Right cardiac atrium (tissue), 5 donors: ENCODE measurements around the gene RMDN3. TPM values are rescaled to one million over a fixed set of nuclear protein-coding genes. Genes with fewer than 3 reads are reported as not detected.
A peak's percentile ranks its signal among the peaks of the same experiment; 100 is the strongest.

ENCODE experiments used
- ATAC-seq, 2 donors: fragments of 200-7000 bp; cut with Tn5 transposase; one replicate each; pipeline versions ENCODE4 v1.8.0 to v1.9.1; 2020; ENCODE audit warnings: moderate library complexity in 2 of 2, mild to moderate bottlenecking in 1 of 2
- DNase-seq, 3 donors: peaks; one replicate each; pipeline ENCODE4 v3.0.0-alpha.2; 2020
- H3K27ac ChIP-seq: one replicate; pipeline ENCODE4 v1.5.1; 2013; ENCODE audit warnings: mild to moderate bottlenecking, low read length, control low read depth, moderate library complexity
- H3K27me3 ChIP-seq: one replicate; pipeline ENCODE4 v1.6.1; 2013; ENCODE audit not compliant: control insufficient read depth, insufficient read depth
- H3K4me1 ChIP-seq: one replicate; pipeline ENCODE4 v1.6.1; 2013; ENCODE audit warnings: low read length; ENCODE audit not compliant: control insufficient read depth, insufficient read depth
- H3K4me3 ChIP-seq: one replicate; pipeline ENCODE4 v1.5.1; 2013; ENCODE audit warnings: low read length, control low read depth
- H3K9me3 ChIP-seq: one replicate; pipeline ENCODE4 v1.6.1; 2013; ENCODE audit warnings: low read length; ENCODE audit not compliant: control insufficient read depth
- WGBS: extraction: QIAGEN DNeasy Blood & Tissue Kit; methylation state at CpG from one replicate; pipeline ENCODE4 v1.1.7; 2013; 5-methylcytosine and 5-hydroxymethylcytosine counted together
- intact Hi-C, 4 donors: fragments of 100-400 bp; cut with DNase I; formaldehyde crosslinking; loops; one replicate each; pipeline versions ENCODE4 v1.11.0 to v1.14.0; 2022 to 2023
- long read RNA-seq, 4 donors: library from polyadenylated mRNA; unstranded; transcript quantifications; one replicate each; pipeline ENCODE4 v2.0.0, GENCODE V29; 2020 to 2021
- polyA plus RNA-seq: library from polyadenylated mRNA; stranded (reverse); fragments of 200-250 nt; gene quantifications from one replicate; pipeline ENCODE4 v1.2.3, GENCODE V29; 2013
- total RNA-seq, 4 donors: library from RNA; stranded (reverse); fragmentation: NEBNext Ultra II Directional; extraction: Animal tissue kit (Norgen Biotek cat#: 25700); gene quantifications; one replicate each; pipeline ENCODE4 v1.2.1, GENCODE V29; 2021
- donor health status: healthy with polysubstance abuse.
- donor health status: DM: no; HTN: yes; CAD: no.
- donor health status: DM: no; HTN: no; CAD: no.
- donor health status: DM: no; HTN: yes; CAD: no; lungs with severe emphysema.
- donor health status: DM: yes; HTN: yes; CAD: no.

The RMDN3 gene
- total RNA-seq (10 to 100 TPM; 15.4 to 21.0 (median 18.0) TPM), polyA plus RNA-seq (17.6 TPM)
- long read RNA-seq, donor 1, transcript RMDN3-202 (13 exons, 2,251 nt): major isoform, 37 of 62 reads
- long read RNA-seq, donor 1, transcript RMDN3-201 (12 exons, 3,138 nt): minor isoform, 5 of 62 reads
- long read RNA-seq, donor 1, partial matches to known transcripts: 4 of 62 reads
- long read RNA-seq, donor 1, other reads (novel, unspliced or antisense): 16 of 62 reads
- long read RNA-seq, donor 2, transcript RMDN3-202 (13 exons, 2,251 nt): major isoform, 16 of 22 reads
- long read RNA-seq, donor 2, partial matches to known transcripts: 1 of 22 reads
- long read RNA-seq, donor 2, other reads (novel, unspliced or antisense): 5 of 22 reads
- long read RNA-seq, donor 3, transcript RMDN3-202 (13 exons, 2,251 nt): major isoform, 103 of 156 reads
- long read RNA-seq, donor 3, partial matches to known transcripts: 37 of 156 reads
- long read RNA-seq, donor 3, other reads (novel, unspliced or antisense): 13 of 156 reads
- long read RNA-seq, donor 4, transcript RMDN3-202 (13 exons, 2,251 nt): major isoform, 7 of 15 reads
- long read RNA-seq, donor 4, partial matches to known transcripts: 0 of 15 reads
- long read RNA-seq, donor 4, other reads (novel, unspliced or antisense): 8 of 15 reads

DNA sequence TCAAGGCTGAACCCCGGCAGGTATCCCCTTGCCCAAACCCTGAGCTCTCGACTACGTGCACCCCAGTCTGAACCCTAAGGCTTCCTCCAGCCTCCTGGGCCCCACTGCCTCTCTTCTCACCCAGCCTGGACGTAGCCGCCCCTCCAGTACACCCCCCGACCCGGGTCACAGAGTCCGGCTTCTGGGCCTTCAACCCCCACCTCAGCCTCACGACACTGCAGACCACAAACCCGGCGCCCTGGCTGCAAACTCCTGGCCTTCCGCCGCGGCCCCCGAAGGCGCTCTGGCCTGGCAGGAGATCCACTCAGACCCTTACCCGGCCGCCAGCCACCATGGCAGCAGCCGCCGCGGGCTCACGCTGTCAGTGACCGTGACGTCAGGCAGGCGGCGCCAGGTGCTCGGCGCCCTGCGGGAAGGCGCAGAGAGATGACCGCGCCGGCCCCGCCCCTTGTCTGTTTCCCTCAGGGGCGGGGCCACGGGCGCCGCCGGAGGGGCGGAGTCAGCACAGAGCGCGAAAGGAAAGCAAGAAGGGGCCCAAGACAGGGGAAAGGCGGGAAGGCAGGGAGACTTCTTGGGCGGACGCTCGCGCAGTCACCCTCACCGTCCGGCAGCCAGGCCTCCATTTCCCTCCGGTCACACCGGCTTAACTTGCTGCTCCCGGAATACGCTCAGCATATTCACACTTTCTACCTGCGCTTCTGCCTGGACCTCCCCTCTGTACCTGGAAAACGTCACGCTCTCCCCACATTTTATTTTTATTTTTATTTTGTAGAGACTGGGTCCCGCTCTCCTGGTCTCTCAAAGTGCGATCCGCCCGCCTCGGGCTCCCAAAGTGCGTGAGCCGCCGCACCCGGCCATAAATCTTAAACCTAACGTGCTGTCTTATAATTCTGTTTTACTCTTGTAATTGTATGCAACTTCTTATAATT lies at the start of gene RMDN3:
TSS of gene RMDN3 (minus strand) at position 372 of the 929 bp plus-strand sequence. CDS start 471 bp downstream, outside the sequence.
- 1% methylated on average over 66 of the region's 66 CpGs for WGBS
- peak; percentile 98 to 99 for ATAC-seq
- H3K27ac ChIP-seq: peak within 1 kb of the TSS; percentile 84
- intact Hi-C loops: no loop called here
- H3K27me3 ChIP-seq: no peaks in the 10 kb centered on the region
- no peaks in the 10 kb centered on the region for H3K4me1 ChIP-seq
- peak within 1 kb of the TSS; percentile 88 for H3K4me3 ChIP-seq
- peak; percentile 94 to 98 (median 97) for DNase-seq
- no peaks in the 10 kb centered on the region for H3K9me3 ChIP-seq

GRCh38 chr15:40803688-40804087 lies 48.6 kb upstream of the RMDN3 start:
- Histone ChIP-seq H3K27me3 (no peaks in the 10 kb centered on the region), H3K27ac (no peak overlapping the region), H3K4me1 (peaks cover 5% of the 10 kb centered on the region), H3K9me3 (no peaks in the 10 kb centered on the region), H3K4me3 (no peak overlapping the region)
- no peak for DNase-seq
- intact Hi-C loops: no loop called here
- WGBS: 79% methylated on average over 1 of the region's 1 CpG
- ATAC-seq: no peak

DNA sequence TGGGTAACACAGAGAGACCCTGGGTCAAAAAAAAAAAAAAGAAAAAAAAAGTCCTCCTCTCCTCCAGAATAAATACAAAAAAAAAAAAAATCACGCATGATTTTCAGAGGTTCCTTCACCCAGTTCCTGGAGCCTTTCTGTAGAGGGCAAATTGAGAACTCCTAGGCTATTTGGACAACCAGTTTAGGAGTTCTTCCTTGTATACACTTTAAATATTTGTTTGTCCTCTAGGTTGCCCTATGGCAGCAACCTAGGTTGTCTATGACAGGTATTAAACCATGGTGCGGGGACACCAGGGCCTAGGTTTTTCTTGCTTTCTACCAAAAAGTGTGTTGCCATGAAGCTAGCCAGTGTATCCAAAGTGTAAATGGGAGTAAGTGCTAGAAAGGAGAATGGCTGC lies 48.0 kb upstream of the RMDN3 start:
- ATAC-seq (no peak), DNase-seq (no peak)
- intact Hi-C loops: no loop called here
- Histone ChIP-seq H3K9me3 (no peaks in the 10 kb centered on the region), H3K27me3 (no peaks in the 10 kb centered on the region), H3K4me3 (no peak overlapping the region), H3K4me1 (peaks cover 5% of the 10 kb centered on the region), H3K27ac (no peak overlapping the region)
- 98% methylated on average over 2 of the region's 2 CpGs for WGBS

DNA sequence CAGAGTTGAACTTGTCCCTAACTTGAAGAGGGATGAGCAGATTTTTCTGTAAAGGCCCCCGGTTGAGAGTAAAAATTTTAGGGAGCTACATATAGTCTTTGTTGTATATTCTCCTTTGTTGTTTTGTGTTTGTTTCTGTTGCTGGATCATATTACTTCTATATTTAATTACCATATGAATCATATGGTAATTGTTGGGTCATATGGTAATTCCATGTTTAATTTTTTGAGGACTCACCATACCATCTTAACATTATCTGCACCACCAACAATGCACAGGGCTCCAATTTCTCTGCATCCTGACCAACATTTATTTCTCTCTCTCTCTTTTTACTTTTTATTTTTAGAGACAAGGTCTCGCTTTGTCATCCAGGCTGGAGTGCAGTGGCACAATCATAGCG lies 44.5 kb upstream of the RMDN3 start:
- Histone ChIP-seq H3K4me3 (no peak overlapping the region), H3K27ac (no peak overlapping the region), H3K27me3 (no peaks in the 10 kb centered on the region), H3K9me3 (no peaks in the 10 kb centered on the region), H3K4me1 (peaks cover 2% of the 10 kb centered on the region)
- DNase-seq (no peak), ATAC-seq (no peak)
- WGBS: 91% methylated on average over 3 of the region's 3 CpGs
- intact Hi-C loops: no loop called here

GRCh38 chr15:40796512-40796911 lies 41.5 kb upstream of the RMDN3 start:
- intact Hi-C loops: no loop called here
- Histone ChIP-seq H3K9me3 (no peaks in the 10 kb centered on the region), H3K27ac (no peak overlapping the region), H3K4me3 (no peak overlapping the region), H3K27me3 (no peaks in the 10 kb centered on the region), H3K4me1 (no peaks in the 10 kb centered on the region)
- ATAC-seq (no peak), DNase-seq (no peak)
- WGBS: 91% methylated on average over 5 of the region's 5 CpGs

DNA sequence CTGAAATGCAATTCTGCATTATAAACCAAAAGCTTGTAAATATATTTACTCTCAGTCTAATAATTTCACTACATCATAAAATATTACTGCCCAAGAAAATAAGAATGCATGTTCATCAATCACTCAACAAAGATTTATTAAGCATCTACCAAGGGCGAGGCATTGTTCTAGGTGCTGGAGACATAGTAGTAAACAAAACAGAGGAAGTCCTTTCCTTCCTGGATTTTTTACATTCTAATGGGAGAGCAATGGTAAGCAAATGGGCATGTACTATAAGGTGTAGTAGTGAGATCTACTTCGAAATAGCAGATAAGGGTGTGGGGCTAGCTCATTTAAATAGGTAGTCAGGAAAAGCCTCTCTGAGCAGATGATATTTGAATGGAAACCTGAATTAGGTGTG lies 41.0 kb upstream of the RMDN3 start:
- ATAC-seq (no peak), DNase-seq (no peak)
- intact Hi-C loops: no loop called here
- 69% methylated on average over 2 of the region's 2 CpGs for WGBS
- Histone ChIP-seq H3K27ac (no peak overlapping the region), H3K9me3 (no peaks in the 10 kb centered on the region), H3K4me3 (no peak overlapping the region), H3K4me1 (no peaks in the 10 kb centered on the region), H3K27me3 (no peaks in the 10 kb centered on the region)

DNA sequence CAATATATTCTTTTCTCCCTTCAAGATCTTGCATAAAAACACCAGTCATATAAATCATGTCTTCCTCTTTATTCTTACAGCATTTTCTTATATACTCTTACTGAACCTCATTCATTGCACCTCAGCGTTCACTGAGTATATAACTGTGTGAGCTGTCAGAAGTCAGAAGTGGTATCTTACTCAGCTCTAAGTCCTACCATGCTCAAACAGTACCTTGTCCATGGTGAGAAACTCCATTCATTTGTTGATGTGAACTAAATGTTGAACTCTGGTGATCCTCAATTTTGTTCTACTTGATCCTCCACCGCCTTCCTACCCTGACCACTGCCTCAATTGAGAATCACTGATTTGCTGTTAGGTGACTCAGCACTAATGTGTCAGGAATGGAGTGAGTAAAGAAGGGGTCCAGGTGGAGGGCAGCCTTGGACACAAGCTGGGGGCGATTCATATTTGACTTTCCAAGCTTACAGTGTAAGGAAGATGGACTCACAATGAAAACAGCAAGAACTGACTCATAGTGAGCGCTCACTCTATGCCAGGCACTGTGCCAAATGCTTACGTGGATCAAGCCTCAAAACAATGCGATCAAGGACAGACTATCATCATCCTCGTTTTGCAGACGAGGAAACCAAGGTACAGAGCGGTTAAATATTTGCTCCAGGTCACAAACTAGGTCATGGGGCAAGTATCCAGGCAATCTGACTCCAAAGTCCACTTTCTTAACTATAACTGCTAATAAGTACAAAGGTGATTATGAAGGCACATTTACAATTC lies 38.3 kb upstream of the RMDN3 start:
- H3K27ac ChIP-seq: no peak overlapping the region
- H3K4me1 ChIP-seq: no peaks in the 10 kb centered on the region
- DNase-seq: peak in 1 of 3 donors; percentile 35
- no peaks in the 10 kb centered on the region for H3K27me3 ChIP-seq
- intact Hi-C loops: no loop called here
- peak; percentile 30 to 68 for ATAC-seq
- 66% methylated on average over 9 of the region's 9 CpGs for whole genome bisulfite sequencing
- no peak overlapping the region for H3K4me3 ChIP-seq
- H3K9me3 ChIP-seq: no peaks in the 10 kb centered on the region

GRCh38 chr15:40792394-40792793 lies 37.3 kb upstream of the RMDN3 start:
- Histone ChIP-seq H3K27ac (no peak overlapping the region), H3K4me3 (no peak overlapping the region), H3K9me3 (no peaks in the 10 kb centered on the region), H3K4me1 (peaks cover 2% of the 10 kb centered on the region), H3K27me3 (no peaks in the 10 kb centered on the region)
- WGBS: 97% methylated on average over 3 of the region's 3 CpGs
- ATAC-seq (no peak), DNase-seq (no peak)
- intact Hi-C loops: no loop called here

GRCh38 chr15:40790718-40791117 lies 35.7 kb upstream of the RMDN3 start:
- ATAC-seq (no peak), DNase-seq (no peak)
- intact Hi-C loops: no loop called here
- Histone ChIP-seq H3K27me3 (no peaks in the 10 kb centered on the region), H3K9me3 (no peaks in the 10 kb centered on the region), H3K27ac (no peak overlapping the region), H3K4me1 (peaks cover 7% of the 10 kb centered on the region), H3K4me3 (no peak overlapping the region)
- WGBS: 89% methylated on average over 3 of the region's 3 CpGs

GRCh38 chr15:40789999-40790398 lies 34.9 kb upstream of the RMDN3 start:
- ATAC-seq: no peak
- no peak overlapping the region for H3K4me3 ChIP-seq
- intact Hi-C loops: no loop called here
- H3K4me1 ChIP-seq: peaks cover 7% of the 10 kb centered on the region
- H3K27ac ChIP-seq: no peak overlapping the region
- DNase-seq: no peak
- 96% methylated on average over 8 of the region's 8 CpGs for WGBS
- H3K27me3 ChIP-seq: no peaks in the 10 kb centered on the region
- H3K9me3 ChIP-seq: no peaks in the 10 kb centered on the region
